HFFc6 (cell line): ENCODE measurements around the gene NFE2. TPM values are rescaled to one million over a fixed set of nuclear protein-coding genes. Genes with fewer than 3 reads are reported as not detected.

Source experiments
- DNase-seq: peaks from one replicate; pipeline ENCODE4 v3.0.0-alpha.2; 2018
- H3K27ac Mint-ChIP-seq: 2 replicates; pipeline ENCODE4 v1.8.0; 2020; ENCODE audit warnings: mild to moderate bottlenecking, mixed read lengths
- H3K27me3 Mint-ChIP-seq: 2 replicates; pipeline ENCODE4 v1.8.0; 2021; ENCODE audit warnings: mild to moderate bottlenecking, moderate library complexity, mixed read lengths; ENCODE audit not compliant: insufficient read depth
- H3K36me3 Mint-ChIP-seq: 2 replicates; pipeline ENCODE4 v1.8.0; 2021; ENCODE audit warnings: low read depth, mixed read lengths
- H3K4me1 Mint-ChIP-seq: 2 replicates; pipeline ENCODE4 v1.8.0; 2020; ENCODE audit warnings: low read depth, mixed read lengths
- H3K4me3 Mint-ChIP-seq: 2 replicates; pipeline ENCODE4 v1.8.0; 2020; ENCODE audit warnings: mild to moderate bottlenecking, moderate library complexity, mixed read lengths
- H3K9me3 Mint-ChIP-seq: 2 replicates; pipeline ENCODE4 v1.8.0; 2020; ENCODE audit warnings: mild to moderate bottlenecking, mixed read lengths
- total RNA-seq, 6 experiments: library from RNA; stranded (reverse); fragmentation: NEBNext Ultra II Directional; extraction: Animal tissue kit (Norgen Biotek cat#: 25700); gene quantifications; 2 replicates in 1 of 6; 3 replicates in 5 of 6; pipeline ENCODE4 v1.2.3, GENCODE V29; 2021
- TF ChIP-seq, protein P1 (sequence below): fragments of 200-600 bp; sonication (generic); IDR thresholded peaks from 2 replicates; pipeline ENCODE4 v1.5.0; 2021; ENCODE audit warnings: antibody characterized with exemption, mild to moderate bottlenecking

Gene NFE2
- total RNA-seq, 6 experiments from 2014 or later = 0.21 to 0.59 (median 0.32) TPM

DNA sequence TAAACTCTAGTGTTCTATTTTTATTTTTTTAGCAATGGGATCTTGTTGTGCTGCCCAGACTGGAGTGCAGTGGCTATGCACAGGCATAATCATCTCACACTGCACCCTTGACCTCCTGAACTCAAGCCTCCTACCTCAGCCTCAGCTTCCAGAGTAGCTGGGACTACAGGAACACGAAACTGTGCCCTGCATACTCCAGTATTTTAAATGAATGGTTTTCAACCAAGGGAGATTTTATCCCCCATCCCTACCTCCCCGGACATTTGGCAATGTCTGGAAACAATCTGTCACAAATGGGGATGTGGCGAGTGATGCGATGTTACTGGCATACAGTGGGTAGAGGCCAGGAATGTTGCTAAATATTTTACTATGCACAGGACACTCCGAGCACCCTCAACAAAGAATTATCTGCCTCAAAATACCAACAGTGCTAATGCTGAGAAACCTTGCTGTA lies 23.0 kb downstream of the NFE2 start:
- Mint-ChIP-seq H3K4me3 (no peak overlapping the region), H3K27ac (no peak overlapping the region), H3K4me1 (peaks cover 30% of the 10 kb centered on the region), H3K27me3 (peaks cover 2% of the 10 kb centered on the region), H3K36me3 (peaks cover 7% of the 10 kb centered on the region), H3K9me3 (no peaks in the 10 kb centered on the region)
- TF ChIP-seq, protein P1, sequence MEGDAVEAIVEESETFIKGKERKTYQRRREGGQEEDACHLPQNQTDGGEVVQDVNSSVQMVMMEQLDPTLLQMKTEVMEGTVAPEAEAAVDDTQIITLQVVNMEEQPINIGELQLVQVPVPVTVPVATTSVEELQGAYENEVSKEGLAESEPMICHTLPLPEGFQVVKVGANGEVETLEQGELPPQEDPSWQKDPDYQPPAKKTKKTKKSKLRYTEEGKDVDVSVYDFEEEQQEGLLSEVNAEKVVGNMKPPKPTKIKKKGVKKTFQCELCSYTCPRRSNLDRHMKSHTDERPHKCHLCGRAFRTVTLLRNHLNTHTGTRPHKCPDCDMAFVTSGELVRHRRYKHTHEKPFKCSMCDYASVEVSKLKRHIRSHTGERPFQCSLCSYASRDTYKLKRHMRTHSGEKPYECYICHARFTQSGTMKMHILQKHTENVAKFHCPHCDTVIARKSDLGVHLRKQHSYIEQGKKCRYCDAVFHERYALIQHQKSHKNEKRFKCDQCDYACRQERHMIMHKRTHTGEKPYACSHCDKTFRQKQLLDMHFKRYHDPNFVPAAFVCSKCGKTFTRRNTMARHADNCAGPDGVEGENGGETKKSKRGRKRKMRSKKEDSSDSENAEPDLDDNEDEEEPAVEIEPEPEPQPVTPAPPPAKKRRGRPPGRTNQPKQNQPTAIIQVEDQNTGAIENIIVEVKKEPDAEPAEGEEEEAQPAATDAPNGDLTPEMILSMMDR = no peak
- DNase-seq = peak; percentile 41

DNA sequence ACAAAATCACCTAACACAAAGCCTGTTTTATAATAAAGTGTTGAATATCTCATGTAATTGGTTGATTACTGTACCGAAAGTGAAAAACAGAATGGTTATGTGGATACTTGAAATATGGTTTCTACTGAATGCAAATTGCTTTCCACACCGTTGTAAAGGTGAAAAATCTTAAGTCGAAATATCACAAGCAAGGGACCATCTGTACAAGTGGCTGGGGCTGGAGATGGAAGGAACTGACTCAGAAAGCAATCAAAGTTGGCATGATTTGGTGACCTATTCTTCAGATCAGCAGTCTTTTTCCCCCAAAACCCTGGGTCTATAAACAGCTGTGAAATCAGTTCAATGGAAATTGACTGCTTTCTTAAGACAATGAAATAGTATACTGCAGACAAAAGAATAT lies 24.4 kb downstream of the NFE2 start:
- no peaks in the 10 kb centered on the region for H3K9me3 Mint-ChIP-seq
- TF ChIP-seq, protein P1 = no peak
- H3K4me1 Mint-ChIP-seq = peaks cover 21% of the 10 kb centered on the region
- peak overlapping the region; percentile 45 for H3K27ac Mint-ChIP-seq
- no peaks in the 10 kb centered on the region; the same call in 1 of the 2 replicates for H3K27me3 Mint-ChIP-seq
- H3K36me3 Mint-ChIP-seq = peaks cover 7% of the 10 kb centered on the region
- DNase-seq = no peak
- H3K4me3 Mint-ChIP-seq = peak overlapping the region; percentile 28; the same call in 1 of the 2 replicates

DNA sequence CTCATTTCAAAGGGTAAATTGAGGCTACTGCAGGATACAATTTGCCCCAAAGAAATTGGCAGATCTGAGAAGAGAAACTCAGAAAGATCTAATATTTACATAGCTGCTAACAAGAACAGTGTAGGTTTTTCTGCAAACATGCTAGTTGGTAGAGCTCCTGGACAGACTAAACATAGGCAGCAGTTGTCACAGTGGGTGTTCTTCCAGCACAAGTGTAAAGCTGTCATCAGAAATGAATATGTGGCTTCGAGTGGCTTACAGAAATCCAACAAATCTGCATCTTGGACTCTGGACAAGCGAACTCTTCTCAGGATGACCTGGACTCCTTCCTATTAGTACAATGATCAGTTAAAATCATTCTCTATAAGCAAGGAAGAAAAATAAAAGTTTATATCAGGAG lies 26.8 kb downstream of the NFE2 start:
- Mint-ChIP-seq H3K4me1 (peaks cover 21% of the 10 kb centered on the region), H3K4me3 (no peak overlapping the region), H3K9me3 (no peaks in the 10 kb centered on the region), H3K27me3 (no peaks in the 10 kb centered on the region; the same call in 1 of the 2 replicates), H3K36me3 (peaks cover 7% of the 10 kb centered on the region), H3K27ac (no peak overlapping the region)
- TF ChIP-seq, protein P1 = no peak
- no peak for DNase-seq

DNA sequence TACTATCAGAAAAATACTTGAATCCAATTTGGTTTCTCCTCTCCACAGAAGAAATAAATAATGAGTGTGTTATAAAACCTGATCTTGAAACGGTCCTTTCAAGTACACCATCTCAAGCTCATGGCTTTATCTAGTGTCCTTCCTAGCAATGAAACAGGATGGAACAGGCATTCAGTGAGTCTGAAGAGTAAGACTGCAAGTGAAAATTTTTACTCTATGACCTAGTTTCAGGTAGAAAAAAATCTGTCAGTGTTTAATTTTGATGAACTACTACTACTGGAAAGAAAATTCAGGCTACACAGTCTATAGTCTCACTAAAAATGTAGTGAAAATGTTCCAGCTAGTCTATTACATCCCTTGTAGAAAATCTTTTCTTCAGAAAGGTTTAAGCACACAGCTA lies 28.6 kb downstream of the NFE2 start:
- DNase-seq = no peak
- H3K9me3 Mint-ChIP-seq = no peaks in the 10 kb centered on the region
- peaks cover 16% of the 10 kb centered on the region for H3K4me1 Mint-ChIP-seq
- no peaks in the 10 kb centered on the region; the same call in 1 of the 2 replicates for H3K27me3 Mint-ChIP-seq
- no peak overlapping the region for H3K4me3 Mint-ChIP-seq
- 0 out of 2 replicates have a peak overlapping the region, but pooled peaks have one; percentile 18 for H3K27ac Mint-ChIP-seq
- H3K36me3 Mint-ChIP-seq = peaks cover 15% of the 10 kb centered on the region
- TF ChIP-seq, protein P1 = no peak

DNA sequence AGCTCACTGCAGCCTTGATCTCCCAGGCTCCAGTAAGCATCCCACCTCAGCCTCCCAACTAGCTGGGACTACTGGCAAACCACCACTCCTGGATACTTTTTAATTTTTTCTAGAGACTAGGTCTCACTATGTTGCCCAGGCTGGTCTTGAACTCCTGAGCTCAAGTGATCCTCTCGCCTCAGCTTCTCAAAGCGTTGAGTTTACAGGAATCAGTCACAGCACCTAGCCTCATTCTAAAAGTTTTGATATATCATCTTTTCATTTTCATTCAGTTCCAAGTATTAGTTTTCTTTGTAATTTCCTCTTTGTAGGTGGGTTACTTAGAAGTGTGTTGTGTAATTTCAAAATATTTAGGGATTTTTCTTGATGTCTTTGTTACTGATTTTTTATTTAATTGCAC lies 30.5 kb downstream of the NFE2 start:
- no peak for DNase-seq
- Mint-ChIP-seq H3K36me3 (peaks cover 23% of the 10 kb centered on the region), H3K27ac (peak overlapping the region; percentile 10; the same call in 1 of the 2 replicates), H3K4me3 (no peak overlapping the region), H3K9me3 (no peaks in the 10 kb centered on the region), H3K27me3 (no peaks in the 10 kb centered on the region; the same call in 1 of the 2 replicates), H3K4me1 (peaks cover 15% of the 10 kb centered on the region)
- TF ChIP-seq, protein P1 = no peak
